Activated T-cell treated with anti-CD3 and anti-CD28 coated beads for 48 hours (primary cell): ENCODE measurements around the gene FMO4.
"Not testable (repeated sequence)": the region's sequence is repeated elsewhere in the genome, so short reads cannot be mapped to it uniquely, and the experiment has no call there.

ENCODE experiments used
- DNase-seq: peaks from one replicate; pipeline ENCODE4 v3.0.0-alpha.2; 2020; ENCODE audit warnings: low read depth

The FMO4 gene, protein sequence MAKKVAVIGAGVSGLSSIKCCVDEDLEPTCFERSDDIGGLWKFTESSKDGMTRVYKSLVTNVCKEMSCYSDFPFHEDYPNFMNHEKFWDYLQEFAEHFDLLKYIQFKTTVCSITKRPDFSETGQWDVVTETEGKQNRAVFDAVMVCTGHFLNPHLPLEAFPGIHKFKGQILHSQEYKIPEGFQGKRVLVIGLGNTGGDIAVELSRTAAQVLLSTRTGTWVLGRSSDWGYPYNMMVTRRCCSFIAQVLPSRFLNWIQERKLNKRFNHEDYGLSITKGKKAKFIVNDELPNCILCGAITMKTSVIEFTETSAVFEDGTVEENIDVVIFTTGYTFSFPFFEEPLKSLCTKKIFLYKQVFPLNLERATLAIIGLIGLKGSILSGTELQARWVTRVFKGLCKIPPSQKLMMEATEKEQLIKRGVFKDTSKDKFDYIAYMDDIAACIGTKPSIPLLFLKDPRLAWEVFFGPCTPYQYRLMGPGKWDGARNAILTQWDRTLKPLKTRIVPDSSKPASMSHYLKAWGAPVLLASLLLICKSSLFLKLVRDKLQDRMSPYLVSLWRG

DNA sequence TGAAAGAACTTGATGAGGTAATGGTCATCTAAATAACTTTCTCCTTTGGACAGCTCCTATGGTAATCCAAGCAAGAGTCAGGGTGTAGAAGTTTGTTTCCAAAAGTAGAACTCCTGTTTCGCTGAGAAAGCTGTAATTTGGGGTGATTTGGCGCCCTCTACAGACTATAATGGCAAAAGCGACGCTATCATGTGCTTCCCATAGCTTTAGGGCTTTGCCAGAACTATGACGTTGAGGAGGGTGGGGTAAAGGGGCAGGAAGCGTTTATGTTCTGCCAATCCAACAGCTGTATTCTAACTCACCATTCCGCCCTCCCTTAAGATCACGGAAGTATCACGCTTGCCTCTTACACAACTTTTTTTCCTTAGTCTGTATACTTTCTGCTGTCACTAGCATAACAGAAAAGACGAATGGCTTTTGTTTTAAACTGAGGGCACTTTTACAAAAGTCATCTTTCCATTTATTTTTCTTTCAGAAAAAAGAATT is at the start of gene FMO4:
TSS of gene FMO4 (plus strand) at position 349 of the 486 bp plus-strand sequence. CDS start 5,643 bp downstream, outside the sequence.
- peak; percentile 60 for DNase-seq

DNA sequence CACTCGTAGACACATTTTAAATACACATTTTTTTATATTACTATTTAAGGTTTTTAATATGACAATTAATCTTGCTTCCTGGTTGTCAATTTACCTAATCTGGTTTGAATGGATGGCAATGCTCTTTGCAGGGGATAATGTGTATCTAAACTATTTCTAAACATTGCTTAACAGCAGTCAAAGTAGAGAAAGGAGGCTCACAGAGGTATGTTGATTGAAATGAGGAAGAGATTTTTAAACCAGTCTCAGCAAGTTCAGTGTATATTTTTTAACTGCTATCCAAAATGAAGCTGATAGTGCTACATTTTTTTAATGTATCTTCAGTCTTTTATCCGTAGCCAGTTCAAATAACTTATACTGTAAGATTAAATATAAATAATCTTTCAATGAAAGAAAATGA is 48.3 kb upstream of the FMO4 start:
- no peak for DNase-seq

DNA sequence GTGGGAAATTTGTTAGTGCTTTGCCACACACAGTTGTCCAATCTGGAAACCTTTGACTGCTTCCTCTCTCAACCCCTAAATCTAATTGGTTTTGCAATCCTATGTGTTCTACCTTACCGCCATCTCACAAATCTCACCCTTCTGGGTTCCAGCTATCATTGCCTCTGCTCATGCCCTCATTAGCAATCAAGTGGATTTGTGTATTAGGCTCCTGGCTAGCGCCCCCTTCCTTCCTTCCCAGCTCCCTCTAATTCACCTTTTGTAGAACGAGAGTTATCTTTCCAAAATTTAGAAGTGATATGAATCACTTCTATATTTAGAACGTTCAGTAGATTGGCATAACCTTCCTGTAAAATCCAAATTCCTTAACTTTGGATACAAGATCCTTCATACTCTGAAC is 47.1 kb upstream of the FMO4 start:
- DNase-seq = no peak

DNA sequence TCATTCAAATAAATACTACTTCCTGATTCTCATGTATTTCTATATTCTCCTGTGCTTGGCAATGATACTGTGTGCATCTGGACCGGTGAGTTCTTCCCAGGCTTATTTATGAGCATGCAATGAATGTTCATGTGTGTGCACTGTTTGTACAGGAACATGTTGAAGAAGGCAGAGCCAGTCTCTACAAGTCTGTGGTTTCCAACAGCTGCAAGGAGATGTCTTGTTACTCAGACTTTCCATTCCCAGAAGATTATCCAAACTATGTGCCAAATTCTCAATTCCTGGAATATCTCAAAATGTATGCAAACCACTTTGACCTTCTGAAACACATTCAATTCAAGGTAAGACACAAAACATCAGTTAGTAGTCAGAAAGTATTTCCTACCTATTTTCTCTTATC is 46.6 kb upstream of the FMO4 start:
- no peak for DNase-seq

DNA sequence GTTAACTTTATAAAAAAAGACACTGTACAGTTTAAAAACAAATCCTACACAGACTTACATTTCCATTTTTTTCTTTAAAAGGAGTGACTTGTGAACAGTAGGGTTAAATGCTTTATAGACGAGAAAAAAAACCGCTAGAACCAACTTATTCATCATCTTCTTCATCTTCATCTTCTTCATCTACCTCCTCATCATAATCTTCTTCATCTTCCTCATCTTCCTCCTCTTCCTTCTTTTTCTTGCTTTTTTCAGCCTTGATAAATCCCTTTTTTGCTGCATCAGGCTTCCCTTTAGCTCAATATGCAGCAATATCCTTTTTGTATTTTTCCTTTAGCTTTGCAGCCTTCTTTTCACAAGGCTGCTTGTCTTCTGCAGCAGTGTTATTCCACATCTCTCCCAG is 43.2 kb upstream of the FMO4 start:
- no peak for DNase-seq

DNA sequence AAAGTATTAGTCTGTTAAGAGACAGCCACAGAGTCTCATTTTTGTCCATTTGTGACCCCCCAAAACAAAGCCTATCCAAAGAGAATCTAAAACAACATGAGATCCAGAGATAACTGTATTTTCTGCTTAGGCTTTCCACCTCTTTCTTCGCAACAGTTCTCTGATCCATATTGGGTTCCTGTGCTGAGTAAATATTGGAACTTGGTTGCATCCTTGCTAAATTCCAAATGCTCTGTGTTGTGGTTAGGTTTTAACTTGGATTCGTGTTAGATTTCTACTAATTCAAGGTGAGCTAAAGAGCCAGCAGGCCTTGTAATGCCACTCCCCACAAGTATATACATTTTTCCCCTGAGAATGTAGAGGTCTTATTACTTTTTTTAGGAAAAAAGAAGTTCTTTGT is 36.4 kb upstream of the FMO4 start:
- DNase-seq = no peak

DNA sequence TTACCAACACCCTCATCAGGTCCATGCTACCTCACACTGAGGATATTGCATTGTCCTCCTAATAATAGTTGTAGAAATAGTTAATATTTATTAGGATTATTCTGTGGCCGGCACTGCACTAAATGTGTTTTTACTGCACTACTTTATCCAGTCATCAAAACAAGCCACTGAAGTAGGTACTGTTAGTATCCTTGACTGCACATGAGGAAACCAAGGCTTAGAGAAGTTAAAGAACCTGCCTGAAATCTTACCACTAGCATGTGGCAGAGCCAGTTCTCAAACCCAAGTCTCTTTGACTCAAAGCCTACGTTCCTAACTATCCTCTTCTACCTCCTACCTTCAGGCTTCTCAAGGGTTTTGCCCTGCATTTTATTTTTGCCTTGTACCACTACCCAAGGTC is 34.7 kb upstream of the FMO4 start:
- no peak for DNase-seq

DNA sequence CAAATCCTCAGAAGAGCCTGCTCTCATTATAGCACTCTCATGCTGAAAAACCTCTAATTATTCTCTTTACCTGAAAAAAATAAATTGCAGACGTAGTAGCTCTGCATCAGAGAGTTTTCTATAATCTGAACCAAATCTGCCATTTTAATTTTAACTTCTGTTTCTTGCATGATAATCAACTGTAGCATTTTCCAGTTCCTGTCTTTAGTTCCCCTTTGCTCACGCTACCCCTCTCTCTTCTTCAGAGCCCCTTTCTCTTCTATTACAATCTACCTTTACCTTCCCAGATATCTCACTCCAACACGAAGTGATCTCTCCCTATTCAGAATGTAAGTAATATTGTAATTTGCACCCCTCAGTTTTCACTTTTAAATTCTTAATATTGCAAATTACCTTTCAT is 34.3 kb upstream of the FMO4 start:
- DNase-seq = no peak

DNA sequence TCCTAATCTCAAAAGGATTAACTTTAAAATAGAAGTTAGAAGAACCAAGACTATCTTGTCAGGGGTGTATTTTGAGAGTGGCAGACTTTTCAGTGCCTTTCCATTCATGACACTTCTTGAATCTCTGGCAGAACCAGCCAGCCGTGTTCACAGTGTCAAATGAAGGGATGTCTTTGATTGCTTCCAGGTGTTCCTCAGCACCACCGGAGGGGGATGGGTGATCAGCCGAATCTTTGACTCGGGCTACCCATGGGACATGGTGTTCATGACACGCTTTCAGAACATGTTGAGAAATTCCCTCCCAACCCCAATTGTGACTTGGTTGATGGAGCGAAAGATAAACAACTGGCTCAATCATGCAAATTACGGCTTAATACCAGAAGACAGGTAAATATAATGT is 33.4 kb upstream of the FMO4 start:
- no peak for DNase-seq

DNA sequence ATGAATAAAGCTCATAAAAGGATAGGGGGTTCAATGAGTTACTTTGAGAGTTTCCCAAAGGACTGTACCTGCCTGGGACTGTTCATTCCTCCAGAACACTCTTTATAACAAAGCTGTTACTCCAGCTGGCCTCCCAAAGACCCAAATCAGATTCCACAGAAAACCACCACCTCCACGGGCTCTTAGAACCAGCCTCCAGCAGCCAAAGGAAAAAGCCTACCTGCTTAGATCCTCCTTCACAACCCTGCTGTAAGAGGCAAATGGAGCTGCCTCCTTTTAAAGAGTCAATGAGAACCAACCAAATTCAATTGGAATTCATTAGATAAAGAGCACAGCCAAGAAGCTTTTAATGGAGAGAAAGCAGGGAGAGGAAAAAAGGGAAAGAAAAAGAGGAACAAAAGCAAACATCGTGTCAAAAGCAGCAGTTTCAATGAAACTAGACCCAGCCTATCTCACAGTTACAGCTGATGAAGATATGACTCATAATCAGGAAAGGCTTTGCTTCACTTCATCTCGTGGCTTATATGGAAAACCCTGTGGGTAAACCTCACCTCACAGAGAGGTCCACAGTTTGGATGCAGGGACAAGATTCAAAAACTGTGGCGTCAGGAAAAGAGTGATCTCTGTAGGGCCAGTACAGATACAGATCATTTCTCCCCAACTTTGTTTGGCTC is 27.8 kb upstream of the FMO4 start:
- no peak for DNase-seq

DNA sequence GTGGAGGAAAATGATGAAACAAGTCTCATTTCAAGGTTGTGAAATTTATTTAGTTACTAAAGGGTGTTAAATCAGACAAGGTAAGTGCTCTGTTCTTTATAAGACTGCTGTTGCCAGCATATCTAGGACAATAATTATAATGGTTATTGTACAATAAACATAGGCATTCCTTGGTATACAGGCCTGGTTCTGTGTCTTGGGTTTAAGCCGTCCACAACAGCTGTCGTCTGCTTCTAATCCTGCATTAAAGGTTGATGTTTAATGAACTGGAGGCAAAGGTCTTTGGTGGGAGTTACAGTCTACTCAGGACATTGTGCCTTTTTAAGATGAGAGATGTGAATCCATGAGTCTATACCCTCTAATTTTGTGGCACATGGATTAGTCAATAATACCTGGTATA is 23.4 kb upstream of the FMO4 start:
- DNase-seq = no peak

DNA sequence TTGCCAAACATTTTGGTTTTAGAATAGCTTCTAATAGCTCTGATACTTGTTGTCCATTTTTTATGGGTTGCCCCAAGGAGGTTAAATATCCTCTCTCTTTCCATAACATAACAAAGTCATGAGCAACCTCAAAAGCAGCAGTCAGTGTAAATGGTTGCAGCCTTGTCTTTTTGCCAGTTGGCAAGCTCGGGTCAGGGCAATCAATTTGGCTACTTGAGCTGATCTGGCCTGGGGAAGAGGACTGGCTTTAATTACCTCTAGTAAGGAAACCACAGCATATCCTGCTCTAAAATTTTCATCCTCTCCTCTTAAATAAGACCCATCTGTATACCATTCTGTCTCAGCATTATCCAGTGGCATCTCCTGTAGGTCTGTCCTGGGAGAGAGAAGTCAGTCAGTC is 21.2 kb upstream of the FMO4 start:
- DNase-seq = no peak

DNA sequence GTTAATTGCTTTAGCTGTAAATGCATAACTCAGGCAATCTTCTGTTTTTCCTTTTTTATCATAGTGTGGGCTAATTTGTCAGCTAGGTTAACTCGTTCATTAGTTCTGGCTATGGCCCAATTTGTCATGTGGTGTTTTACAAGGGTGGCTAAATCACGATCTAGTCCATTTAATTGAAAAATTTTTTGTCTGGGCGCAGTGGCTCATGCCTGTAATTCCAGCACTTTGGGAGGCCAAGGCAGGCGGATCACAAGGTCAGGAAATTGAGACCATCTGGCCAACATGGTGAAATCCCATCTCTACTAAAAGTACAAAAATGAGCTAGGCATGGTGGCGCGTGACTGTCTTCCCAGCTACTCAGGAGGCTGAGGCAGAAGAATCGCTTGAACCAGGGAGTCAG is 18.6 kb upstream of the FMO4 start:
- not testable (repeated sequence) for DNase-seq

DNA sequence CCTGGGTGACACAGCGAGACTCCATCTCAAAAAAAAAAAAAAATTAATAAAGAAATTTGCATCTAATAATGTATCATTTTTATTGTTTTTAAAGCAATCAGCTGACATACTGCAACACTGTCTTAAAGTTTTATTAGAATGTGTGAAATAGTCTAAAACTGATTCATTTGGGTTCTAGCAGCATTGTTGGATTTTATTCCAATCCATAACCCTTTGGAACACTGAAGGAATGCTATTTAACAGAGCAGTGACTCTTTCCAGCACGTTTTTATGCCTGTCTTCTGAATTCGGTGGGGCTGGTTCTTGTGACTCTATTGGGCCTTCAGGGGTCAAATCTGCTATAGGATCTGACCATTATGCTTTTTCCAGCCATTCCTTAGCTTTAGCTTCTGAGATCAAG is 18.2 kb upstream of the FMO4 start:
- DNase-seq = no peak

DNA sequence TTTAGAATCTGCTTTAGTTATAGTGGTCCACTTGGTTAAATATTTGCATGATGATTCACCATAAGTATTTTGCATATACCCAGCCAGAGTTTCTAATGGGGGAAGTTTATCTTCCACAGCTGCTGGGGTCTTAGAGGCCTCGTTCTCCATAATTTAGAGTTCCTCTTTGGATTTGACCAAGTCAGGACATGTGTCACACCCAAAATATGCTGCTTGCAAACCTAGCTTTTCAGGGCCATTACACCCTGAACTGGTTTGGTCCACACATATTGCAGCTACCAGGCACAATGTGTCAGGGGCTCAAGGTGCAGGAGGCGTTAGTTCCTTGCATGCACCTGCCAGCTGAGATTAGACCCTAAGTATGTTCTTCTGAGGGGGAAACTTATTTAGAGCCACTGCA is 17.1 kb upstream of the FMO4 start:
- no peak for DNase-seq

DNA sequence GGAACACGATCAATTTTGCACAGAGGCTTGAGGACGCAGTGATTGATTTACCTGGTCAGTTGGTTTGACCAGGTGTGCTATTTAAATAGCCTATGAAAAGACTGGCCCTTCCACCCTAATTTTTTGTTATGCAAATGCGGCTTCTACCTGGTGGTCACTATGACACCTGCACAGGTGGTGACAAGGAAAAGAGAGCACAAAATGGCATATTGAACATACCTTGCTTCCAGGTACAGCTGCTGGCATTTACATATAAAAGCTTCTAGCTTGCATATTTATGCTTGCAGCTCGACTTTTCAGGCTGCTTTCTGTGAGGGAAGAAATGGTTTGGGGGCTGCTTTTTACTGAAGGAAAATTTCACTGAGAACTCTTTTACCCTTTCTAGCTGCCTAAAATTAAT is 15.3 kb upstream of the FMO4 start:
- no peak for DNase-seq

DNA sequence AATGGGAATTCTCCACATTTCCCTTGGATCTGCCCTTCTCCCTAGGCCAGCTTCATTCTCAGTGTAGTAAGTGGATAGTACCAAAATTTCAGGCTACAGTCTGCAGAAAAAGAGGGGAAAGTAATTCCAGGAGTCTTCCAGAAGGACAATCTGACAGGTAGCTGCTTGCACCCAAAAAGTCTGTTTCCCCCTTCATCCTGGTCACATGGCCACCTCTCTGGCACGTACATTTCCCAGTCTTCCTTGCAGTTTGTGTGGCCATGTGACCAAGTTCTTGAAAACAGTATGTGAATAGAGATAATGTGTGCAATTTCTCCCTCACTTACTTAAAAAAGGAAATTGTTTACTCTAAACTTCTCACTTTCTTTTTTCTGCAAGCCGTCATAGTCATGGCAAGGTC is 14.6 kb upstream of the FMO4 start:
- no peak for DNase-seq

DNA sequence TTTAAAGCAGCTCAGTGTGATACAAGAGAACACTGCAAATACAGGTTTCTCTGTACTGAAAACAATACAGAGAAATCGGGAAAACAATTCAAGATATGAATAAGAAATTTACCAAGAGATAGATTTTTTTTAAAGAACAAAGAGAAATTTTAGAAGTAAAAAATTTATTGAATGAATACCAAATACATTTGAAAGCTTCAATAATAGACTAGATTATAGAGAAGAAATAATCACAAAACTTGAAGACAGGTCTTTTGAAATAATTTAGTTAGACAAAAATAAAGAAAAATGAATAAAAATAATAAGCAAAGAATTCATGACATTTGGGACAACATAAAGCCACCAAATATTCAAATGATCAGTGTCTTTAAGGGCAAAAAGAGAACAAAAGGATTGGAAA is 13.6 kb upstream of the FMO4 start:
- no peak for DNase-seq

DNA sequence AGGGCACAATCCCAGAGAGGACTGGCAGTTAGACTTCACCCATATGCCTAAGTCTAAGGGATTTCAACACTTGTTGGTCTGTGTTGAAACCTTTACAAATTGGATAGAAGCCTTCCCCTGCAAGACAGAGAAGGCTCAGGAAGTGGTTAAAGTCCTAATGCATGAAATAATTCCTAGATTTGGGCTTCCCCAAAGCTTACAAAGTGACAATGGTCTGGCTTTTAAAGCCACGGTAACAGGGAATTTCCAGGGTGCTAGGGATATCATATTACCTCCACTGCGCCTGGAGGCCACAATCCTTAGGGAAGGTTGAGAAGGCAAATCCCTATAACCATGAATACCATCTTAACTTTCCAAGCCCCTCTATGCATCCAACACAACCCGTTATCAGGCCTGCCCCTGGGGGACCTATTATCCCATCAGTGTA is 3.3 kb upstream of the FMO4 start:
- DNase-seq = no peak

DNA sequence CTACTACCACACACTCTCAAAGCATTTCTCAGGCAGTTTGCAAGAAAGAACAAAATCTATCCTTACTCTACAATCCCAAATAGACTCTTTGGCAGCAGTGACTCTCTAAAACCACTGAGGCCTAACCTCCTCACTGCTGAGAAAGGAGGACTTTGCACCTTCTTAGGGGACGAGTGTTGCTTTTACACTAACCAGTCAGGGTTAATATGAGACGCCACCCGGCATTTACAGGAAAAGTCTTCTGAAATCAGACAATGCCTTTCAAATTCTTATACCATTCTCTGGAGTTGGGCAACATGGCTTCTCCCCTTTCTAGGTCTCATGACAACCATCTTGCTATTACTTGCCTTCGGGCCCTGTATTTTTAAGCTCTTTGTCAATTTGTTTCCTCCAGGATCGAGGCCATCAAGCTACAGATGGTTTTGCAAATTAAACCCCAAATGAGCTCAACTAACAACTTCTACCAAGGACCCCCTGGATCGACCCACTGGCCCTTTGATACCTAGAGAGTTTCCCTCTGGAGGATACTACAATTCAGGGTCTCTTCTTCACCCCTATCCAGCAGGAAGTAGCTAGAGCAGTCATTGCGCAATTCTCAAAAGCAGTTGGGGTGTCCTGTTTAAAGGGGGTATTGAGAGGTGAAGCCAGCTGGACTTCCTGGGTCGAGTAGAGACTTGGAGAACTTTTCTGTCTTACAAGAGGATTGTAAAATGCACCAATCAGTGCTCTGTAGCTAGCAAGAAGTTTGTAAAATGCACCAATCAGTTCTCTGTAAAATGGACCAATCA is 2.0 kb upstream of the FMO4 start:
- no peak for DNase-seq

DNA sequence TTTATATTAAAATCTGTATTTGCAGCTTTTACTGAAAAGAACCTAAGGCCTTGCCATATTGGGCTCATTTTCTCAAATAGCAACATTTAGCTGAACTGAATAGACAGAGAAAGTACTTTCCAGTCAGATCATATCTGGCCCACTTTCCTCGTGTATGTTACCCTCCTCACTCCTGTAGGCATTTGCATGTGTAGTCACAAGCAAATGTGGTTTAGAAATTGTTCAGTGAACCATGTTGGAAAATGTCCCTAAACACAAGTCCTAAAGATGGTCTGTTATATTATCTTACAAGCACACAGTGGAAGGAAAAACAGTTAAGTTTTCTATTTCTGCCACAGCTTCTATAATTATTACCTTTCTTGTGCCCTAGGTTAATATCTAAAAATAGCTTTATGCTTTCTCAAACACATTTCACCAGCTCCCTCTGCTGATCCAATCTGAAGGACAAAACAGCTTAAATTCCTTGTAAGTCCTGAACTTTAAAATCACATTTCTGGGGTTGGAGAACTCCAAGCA is 606 bp upstream of the FMO4 start:
- DNase-seq = no peak

DNA sequence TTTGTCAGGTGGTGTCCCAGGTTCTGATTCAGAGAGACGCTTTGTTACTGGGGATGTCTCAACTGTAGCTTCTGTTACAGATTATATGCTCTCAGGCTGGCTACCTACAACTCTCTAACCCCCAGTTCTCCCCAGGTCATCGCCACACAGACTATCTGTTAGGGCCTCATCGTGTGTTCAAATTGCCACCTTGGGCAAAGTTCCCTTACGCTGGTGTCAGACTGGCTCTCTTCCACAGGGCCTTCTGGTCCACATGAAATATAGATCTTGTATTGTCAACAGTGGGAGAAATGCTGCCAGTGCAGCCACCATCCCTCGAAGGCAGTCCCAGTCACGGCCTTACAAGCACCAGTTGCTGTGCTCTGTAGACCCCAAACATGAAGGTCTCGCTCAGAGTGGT is 15.3 kb downstream of the FMO4 start:
- no peak for DNase-seq
